Activated T-cell treated with anti-CD3 and anti-CD28 coated beads, Interleukin-2, amount 50 U/mL, for 4 hours (primary cell): ENCODE data around the gene TNFRSF13B. TPM values are rescaled to one million over a fixed set of nuclear protein-coding genes. Genes with fewer than 3 reads are reported as not detected.
"Not testable (repeated sequence)": the region's sequence is repeated elsewhere in the genome, so short reads cannot be mapped to it uniquely, and the experiment has no call there.

Experiments
- ATAC-seq, 2 donors: fragments of 200-7000 bp; cut with Tn5 transposase; one replicate each; pipeline ENCODE4 v1.10.0; 2021
- DNase-seq: peaks from one replicate; pipeline ENCODE4 v3.0.0-alpha.2; 2020
- H3K27me3 Mint-ChIP-seq: one replicate; pipeline ENCODE4 v1.8.0; 2021; ENCODE audit warnings: low read depth, mixed read lengths
- H3K36me3 Mint-ChIP-seq: one replicate; pipeline ENCODE4 v1.8.0; 2022; ENCODE audit warnings: mixed read lengths; ENCODE audit not compliant: insufficient read depth
- H3K4me1 Mint-ChIP-seq: one replicate; pipeline ENCODE4 v1.8.0; 2021; ENCODE audit warnings: low read depth, mixed read lengths
- H3K4me3 Mint-ChIP-seq: one replicate; pipeline ENCODE4 v1.8.0; 2021; ENCODE audit warnings: mild to moderate bottlenecking, moderate library complexity, mixed read lengths
- H3K9me3 Mint-ChIP-seq: one replicate; pipeline ENCODE4 v1.8.0; 2021; ENCODE audit warnings: mixed read lengths
- total RNA-seq, 3 donors: library from RNA; stranded (reverse); gene quantifications; one replicate each; pipeline ENCODE4 v1.2.1, GENCODE V29; 2021

The TNFRSF13B gene
- total RNA-seq, 3 donors from 2014 or later: 0.30 TPM; not detected in 2

- ATAC-seq (no peak), DNase-seq (no peak)
- H3K4me1 Mint-ChIP-seq: peaks cover 4% of the 10 kb centered on the region
- no peaks in the 10 kb centered on the region for H3K36me3 Mint-ChIP-seq
- H3K27me3 Mint-ChIP-seq: peaks cover 2% of the 10 kb centered on the region
- no peak overlapping the region for H3K4me3 Mint-ChIP-seq
- H3K9me3 Mint-ChIP-seq: no peaks in the 10 kb centered on the region
These were observed 44.1 kb downstream of the TNFRSF13B start for GRCh38 chr17:16927641-16928321.

- ATAC-seq (no peak), DNase-seq (no peak)
- Mint-ChIP-seq H3K9me3 (no peaks in the 10 kb centered on the region), H3K36me3 (no peaks in the 10 kb centered on the region), H3K27me3 (peaks cover 2% of the 10 kb centered on the region), H3K4me3 (no peak overlapping the region), H3K4me1 (peaks cover 4% of the 10 kb centered on the region)
These were observed 45.1 kb downstream of the TNFRSF13B start for GRCh38 chr17:16926571-16927451.

GRCh38 chr17:16926061-16926511 lies 45.8 kb downstream of the TNFRSF13B start:
- Mint-ChIP-seq H3K36me3 (no peaks in the 10 kb centered on the region), H3K4me1 (peaks cover 4% of the 10 kb centered on the region), H3K9me3 (no peaks in the 10 kb centered on the region), H3K4me3 (no peak overlapping the region), H3K27me3 (no peaks in the 10 kb centered on the region)
- no peak for DNase-seq
- ATAC-seq: no peak

GRCh38 chr17:16925461-16926060 lies 46.4 kb downstream of the TNFRSF13B start:
- Mint-ChIP-seq H3K4me3 (no peak overlapping the region), H3K27me3 (no peaks in the 10 kb centered on the region), H3K4me1 (peaks cover 4% of the 10 kb centered on the region), H3K36me3 (no peaks in the 10 kb centered on the region), H3K9me3 (no peaks in the 10 kb centered on the region)
- DNase-seq (no peak), ATAC-seq (no peak)

- Mint-ChIP-seq H3K9me3 (no peaks in the 10 kb centered on the region), H3K36me3 (no peaks in the 10 kb centered on the region), H3K4me1 (peaks cover 4% of the 10 kb centered on the region), H3K4me3 (no peak overlapping the region), H3K27me3 (no peaks in the 10 kb centered on the region)
- no peak for DNase-seq
- no peak for ATAC-seq
These were observed 47.0 kb downstream of the TNFRSF13B start for GRCh38 chr17:16924696-16925440.

DNA sequence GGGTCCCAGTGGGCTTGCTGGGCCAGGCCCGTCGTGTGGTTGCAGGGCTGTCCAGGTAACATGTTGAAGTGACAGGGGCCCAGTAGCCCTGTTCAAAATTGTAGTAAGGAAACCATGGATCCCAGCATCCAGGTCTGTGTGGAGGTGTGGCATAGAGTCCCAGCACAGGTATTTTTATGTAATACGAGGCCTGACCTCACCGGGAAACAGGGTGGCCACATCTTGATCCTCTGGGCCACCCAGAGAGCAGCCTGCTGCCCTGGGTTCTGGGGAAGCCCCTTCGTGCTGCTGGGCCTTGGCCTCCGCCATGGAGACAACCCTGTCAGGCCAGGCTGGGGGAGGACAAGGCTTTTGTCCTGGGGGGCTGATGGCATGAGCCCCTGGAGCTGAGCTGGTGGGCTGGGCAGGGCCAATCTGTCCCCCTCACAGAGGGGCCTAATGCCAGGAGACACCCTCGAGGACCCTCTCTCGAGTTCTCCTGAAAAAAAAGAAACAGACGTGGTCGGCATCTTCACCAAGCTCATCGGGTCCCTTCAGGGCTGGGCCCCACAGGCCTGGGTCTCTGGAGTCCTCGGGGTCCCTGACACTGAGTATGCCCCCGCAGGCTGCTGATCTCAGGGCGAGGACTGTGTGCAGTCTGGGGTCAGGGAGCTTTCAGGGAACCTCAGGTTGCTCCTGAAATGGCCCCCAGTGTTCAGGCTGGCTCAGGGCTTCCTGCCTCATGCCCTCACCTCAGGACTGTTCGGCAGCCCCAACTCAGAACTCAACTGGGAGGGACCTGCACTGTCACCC lies 47.8 kb downstream of the TNFRSF13B start:
- Mint-ChIP-seq H3K4me1 (peaks cover 3% of the 10 kb centered on the region), H3K4me3 (no peak overlapping the region), H3K36me3 (no peaks in the 10 kb centered on the region), H3K27me3 (no peaks in the 10 kb centered on the region), H3K9me3 (no peaks in the 10 kb centered on the region)
- ATAC-seq: no peak
- DNase-seq: no peak

- DNase-seq: no peak
- H3K27me3 Mint-ChIP-seq: no peaks in the 10 kb centered on the region
- H3K4me1 Mint-ChIP-seq: no peaks in the 10 kb centered on the region
- no peaks in the 10 kb centered on the region for H3K9me3 Mint-ChIP-seq
- no peak overlapping the region for H3K4me3 Mint-ChIP-seq
- H3K36me3 Mint-ChIP-seq: no peaks in the 10 kb centered on the region
- no peak for ATAC-seq
These were observed 48.6 kb downstream of the TNFRSF13B start for GRCh38 chr17:16923097-16923903.

DNA sequence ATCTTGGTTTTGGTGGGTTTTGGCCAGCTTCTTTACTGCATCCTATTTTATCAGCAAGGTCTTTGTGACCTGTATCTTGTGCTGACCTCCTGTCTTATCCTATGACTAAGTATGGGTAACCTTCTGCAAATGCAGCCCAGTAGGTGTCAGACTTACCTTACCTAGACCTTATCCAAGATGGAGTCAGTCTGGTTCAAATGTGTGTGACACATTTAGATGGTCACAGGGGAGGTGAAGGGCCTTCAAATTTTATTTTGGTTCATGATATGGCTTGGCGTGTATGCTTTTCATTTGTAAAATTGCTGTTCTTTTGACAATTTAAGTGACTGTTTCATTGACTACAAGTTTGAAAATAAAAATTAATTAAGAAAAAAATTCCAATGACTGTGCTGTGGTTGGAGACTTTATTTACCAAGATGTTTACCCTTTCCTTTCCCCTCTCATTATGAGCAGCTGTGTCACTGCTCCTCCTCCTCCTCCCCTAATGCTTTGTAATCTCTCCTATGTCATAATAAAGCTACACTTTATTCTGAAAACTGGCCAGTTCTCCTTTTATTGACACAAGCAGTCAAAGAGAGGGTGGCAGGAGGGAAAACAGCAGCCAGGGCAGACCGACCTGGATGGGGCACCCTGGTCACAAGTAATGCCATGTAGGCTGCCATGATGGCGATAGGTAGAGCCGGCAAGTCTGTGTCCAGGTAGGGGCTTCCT lies 49.4 kb downstream of the TNFRSF13B start:
- Mint-ChIP-seq H3K27me3 (no peaks in the 10 kb centered on the region), H3K9me3 (no peaks in the 10 kb centered on the region), H3K4me1 (no peaks in the 10 kb centered on the region), H3K36me3 (no peaks in the 10 kb centered on the region), H3K4me3 (no peak overlapping the region)
- DNase-seq: no peak
- ATAC-seq: no peak

GRCh38 chr17:16921451-16921850 lies 50.5 kb downstream of the TNFRSF13B start:
- H3K27me3 Mint-ChIP-seq, ATAC-seq, H3K4me3 Mint-ChIP-seq, H3K36me3 Mint-ChIP-seq, H3K9me3 Mint-ChIP-seq, H3K4me1 Mint-ChIP-seq, DNase-seq: not testable (repeated sequence)

DNA sequence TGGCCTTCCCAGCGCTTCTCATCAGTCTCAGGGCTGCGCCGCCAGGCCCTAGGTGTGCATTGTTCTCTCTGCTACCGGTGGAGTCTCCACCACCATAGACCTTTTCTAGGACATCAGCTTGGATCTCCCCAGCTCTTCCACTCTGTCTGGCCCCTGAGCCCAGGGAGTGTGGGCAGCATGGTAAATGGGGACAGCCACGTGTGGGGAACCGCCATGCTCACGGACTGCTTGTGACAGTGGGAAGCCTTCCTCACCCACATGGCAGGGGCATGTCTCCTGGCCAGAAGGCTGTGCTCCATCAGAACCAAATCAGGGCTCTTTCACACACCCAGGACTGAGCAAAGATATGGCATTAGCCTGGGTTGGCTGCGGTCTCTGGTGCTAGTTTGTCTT lies 51.3 kb downstream of the TNFRSF13B start:
- no peaks in the 10 kb centered on the region for H3K27me3 Mint-ChIP-seq
- H3K4me1 Mint-ChIP-seq: no peaks in the 10 kb centered on the region
- DNase-seq: no peak
- ATAC-seq: no peak
- H3K9me3 Mint-ChIP-seq: no peaks in the 10 kb centered on the region
- no peaks in the 10 kb centered on the region for H3K36me3 Mint-ChIP-seq
- H3K4me3 Mint-ChIP-seq: no peak overlapping the region

DNA sequence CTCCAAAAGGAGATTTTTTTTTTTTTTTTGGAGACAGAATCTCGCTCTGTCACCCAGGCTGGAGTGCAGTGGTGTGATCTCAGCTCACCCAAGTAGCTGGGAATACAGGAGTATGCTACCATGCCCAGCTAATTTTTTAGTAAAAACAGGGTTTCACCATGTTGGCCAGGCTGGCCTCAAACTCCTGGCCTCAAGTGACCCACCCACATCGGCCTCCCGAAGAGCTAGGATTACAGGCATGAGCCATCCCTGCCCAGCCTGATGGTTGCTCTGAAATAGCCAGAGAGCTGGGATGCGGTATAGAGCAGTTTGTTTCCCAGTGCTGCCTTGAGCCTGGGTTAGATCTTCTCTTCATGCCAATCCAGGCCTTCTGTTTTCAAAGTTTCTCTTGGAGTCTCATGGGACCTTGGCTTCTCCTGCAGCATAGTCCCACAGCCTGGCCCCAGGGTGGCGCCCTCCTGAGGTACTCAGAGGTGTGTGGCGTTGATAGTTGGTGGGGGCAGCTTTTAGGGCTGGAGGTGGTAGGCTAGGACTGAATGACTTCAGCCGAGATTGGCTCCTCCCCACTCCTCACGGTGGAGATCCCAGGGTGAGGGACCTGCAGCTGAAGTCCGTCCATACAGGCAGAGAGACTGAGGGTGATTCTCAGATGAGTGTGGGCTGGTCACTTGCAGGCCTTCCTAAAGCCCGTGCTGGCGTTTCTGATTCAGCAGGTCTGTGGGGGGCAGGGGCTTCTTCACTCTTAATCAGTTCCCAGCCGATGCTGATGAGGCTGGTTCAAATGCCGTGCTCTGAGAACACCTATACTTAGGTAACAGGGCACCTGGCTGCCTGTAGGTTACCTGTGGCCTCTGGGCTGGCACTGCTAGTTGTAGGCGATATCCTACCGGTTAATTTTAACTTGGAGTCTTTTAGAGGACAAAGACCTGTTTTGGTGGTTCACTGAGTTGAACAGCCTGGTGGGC lies 52.0 kb downstream of the TNFRSF13B start:
- Mint-ChIP-seq H3K9me3 (no peaks in the 10 kb centered on the region), H3K4me1 (no peaks in the 10 kb centered on the region), H3K4me3 (no peak overlapping the region), H3K27me3 (no peaks in the 10 kb centered on the region), H3K36me3 (no peaks in the 10 kb centered on the region)
- ATAC-seq (no peak), DNase-seq (no peak)

- no peak for DNase-seq
These were observed 53.5 kb downstream of the TNFRSF13B start for GRCh38 chr17:16918443-16918842.

More at GRCh38 chr17:16918443-16918842, 53.5 kb downstream of the TNFRSF13B start:
- no peaks in the 10 kb centered on the region for H3K27me3 Mint-ChIP-seq
- no peak overlapping the region for H3K4me3 Mint-ChIP-seq
- H3K36me3 Mint-ChIP-seq: no peaks in the 10 kb centered on the region
- no peak for ATAC-seq
- H3K4me1 Mint-ChIP-seq: peaks cover 2% of the 10 kb centered on the region
- no peaks in the 10 kb centered on the region for H3K9me3 Mint-ChIP-seq
